H1 (cell line): ENCODE results near the gene IQGAP3. TPM values are rescaled to one million over a fixed set of nuclear protein-coding genes. Genes with fewer than 3 reads are reported as not detected.
A peak's percentile ranks its signal among the peaks of the same experiment; 100 is the strongest.

Experiments used
- CTCF ChIA-PET: fragments of 300-600 bp; sonication (Branson Sonifier 250); formaldehyde crosslinking; loops from one replicate; lab custom pipeline; 2021; ENCODE audit not compliant: partially characterized antibody; lab: Charles Lee
- POLR2A ChIA-PET: fragments of 300-600 bp; sonication (Branson Sonifier 250); formaldehyde crosslinking; loops from one replicate; lab custom pipeline; 2021; ENCODE audit warnings: inconsistent platforms; ENCODE audit not compliant: partially characterized antibody; lab: Charles Lee
- DNase-seq, 2 experiments: peaks; one replicate each; pipeline versions ENCODE4 v3.0.0 to v3.0.0-alpha.2; 2010 to 2022; ENCODE audit warnings: low spot score in 2 of 2, low read depth in 1 of 2, mixed read lengths in 1 of 2
- FAIRE-seq: peaks from 2 replicates; lab custom pipeline; 2011; peaks lifted over from hg19 to GRCh38; lab: Jason Lieb, UNC
- H2AFZ ChIP-seq: 2 replicates; pipeline ENCODE4 v1.8.1; 2012; ENCODE audit warnings: low read length, inconsistent platforms
- H2AK5ac ChIP-seq: 2 replicates; pipeline ENCODE4 v1.6.1; 2013; ENCODE audit warnings: low read depth, low read length
- H2BK120ac ChIP-seq: replicated peaks from 2 replicates; pipeline ENCODE3; 2013; ENCODE audit warnings: low read depth, low read length, inconsistent platforms
- H2BK12ac ChIP-seq: 2 replicates; pipeline ENCODE4 v1.6.1; 2013; ENCODE audit warnings: low read depth, low read length
- H2BK15ac ChIP-seq: 2 replicates; pipeline ENCODE4 v1.6.1; 2013; ENCODE audit warnings: low read length
- H2BK20ac ChIP-seq: 2 replicates; pipeline ENCODE4 v1.6.1; 2013; ENCODE audit warnings: low read length
- H2BK5ac ChIP-seq: 2 replicates; pipeline ENCODE4 v1.6.1; 2013; ENCODE audit warnings: low read depth, low read length
- H3K14ac ChIP-seq: 2 replicates; pipeline ENCODE4 v1.6.1; 2013; ENCODE audit warnings: inconsistent platforms; ENCODE audit not compliant: insufficient read length
- H3K18ac ChIP-seq: 2 replicates; pipeline ENCODE4 v1.6.1; 2013; ENCODE audit warnings: low read length; ENCODE audit errors: extremely low read depth
- H3K23ac ChIP-seq: 2 replicates; pipeline ENCODE4 v1.6.1; 2013; ENCODE audit warnings: inconsistent platforms; ENCODE audit not compliant: insufficient read length
- H3K23me2 ChIP-seq: 2 replicates; pipeline ENCODE4 v1.6.1; 2013; ENCODE audit warnings: low read depth, low read length
- H3K27ac ChIP-seq: 2 replicates; pipeline ENCODE4 v1.6.1; 2011; ENCODE audit warnings: low read depth, low read length, inconsistent platforms
- H3K27me3 ChIP-seq, 4 experiments: replicated peaks in 1 of 4; 1 replicate in 1 of 4; 2 replicates in 3 of 4; pipeline versions ENCODE4 v1.6.1 to v1.8.1; 2011 to 2013; ENCODE audit warnings: low read length in 3 of 4, mild to moderate bottlenecking in 3 of 4, inconsistent platforms in 2 of 4, mixed read lengths in 2 of 4, moderate library complexity in 1 of 4; ENCODE audit not compliant: control insufficient read depth in 3 of 4, insufficient read depth in 3 of 4; ENCODE audit errors: extremely low read depth in 1 of 4
- H3K36me3 ChIP-seq, 4 experiments: 2 replicates each; pipeline versions ENCODE4 v1.6.1 to v1.8.1; 2011 to 2013; ENCODE audit warnings: mild to moderate bottlenecking in 4 of 4, low read length in 3 of 4, moderate library complexity in 2 of 4, control low read depth in 1 of 4, inconsistent platforms in 1 of 4; ENCODE audit not compliant: insufficient read depth in 4 of 4, control insufficient read depth in 2 of 4
- H3K4ac ChIP-seq: replicated peaks from 2 replicates; pipeline ENCODE3; 2013; ENCODE audit warnings: low read length, low read depth, mixed read lengths, inconsistent platforms; ENCODE audit not compliant: insufficient read length
- H3K4me1 ChIP-seq, 4 experiments: replicated peaks in 1 of 4; 1 replicate in 1 of 4; 2 replicates in 3 of 4; pipeline versions ENCODE4 v1.6.1 to v1.8.1; 2011 to 2013; ENCODE audit warnings: low read length in 3 of 4, inconsistent platforms in 2 of 4, mixed read lengths in 1 of 4; ENCODE audit not compliant: insufficient read depth in 4 of 4, control insufficient read depth in 3 of 4
- H3K4me2 ChIP-seq, 2 experiments: 2 replicates each; pipeline versions ENCODE4 v1.6.1 to v1.8.1; 2011 to 2013; ENCODE audit warnings: low read depth in 2 of 2, low read length in 2 of 2, control low read depth in 1 of 2, inconsistent platforms in 1 of 2, mild to moderate bottlenecking in 1 of 2; ENCODE audit not compliant: insufficient read depth in 1 of 2
- H3K4me3 ChIP-seq, 4 experiments: fragments of 200-600, 300-600 bp in 1 of 4; sonication (generic), shearing (Covaris generic), sonication (Bioruptor Twin) in 1 of 4; 2 replicates each; pipeline versions ENCODE4 v1.5.1 to v1.8.1; 2011 to 2016; ENCODE audit warnings: low read length in 4 of 4, low read depth in 3 of 4, control low read depth in 2 of 4, inconsistent platforms in 2 of 4, mild to moderate bottlenecking in 2 of 4, mixed read lengths in 1 of 4, moderate library complexity in 1 of 4; ENCODE audit not compliant: insufficient read depth in 2 of 4; ENCODE audit errors: extremely low read depth in 1 of 4
- H3K56ac ChIP-seq: replicated peaks from 2 replicates; pipeline ENCODE3; 2013; ENCODE audit warnings: low read depth, mild to moderate bottlenecking, mixed read lengths, low read length, inconsistent platforms; ENCODE audit not compliant: insufficient read length
- H3K79me1 ChIP-seq: 2 replicates; pipeline ENCODE4 v1.6.1; 2013; ENCODE audit warnings: low read depth, low read length, control low read depth
- H3K79me2 ChIP-seq, 2 experiments: 2 replicates each; pipeline versions ENCODE4 v1.6.1 to v1.8.1; 2012 to 2013; ENCODE audit warnings: low read length in 2 of 2, mild to moderate bottlenecking in 2 of 2, inconsistent platforms in 1 of 2; ENCODE audit not compliant: insufficient read depth in 2 of 2, control insufficient read depth in 1 of 2
- H3K9ac ChIP-seq, 4 experiments: replicated peaks in 1 of 4; 1 replicate in 1 of 4; 2 replicates in 3 of 4; pipeline versions ENCODE4 v1.6.1 to v1.8.1; 2011 to 2013; ENCODE audit warnings: low read depth in 3 of 4, low read length in 3 of 4, control low read depth in 2 of 4, mild to moderate bottlenecking in 2 of 4, moderate library complexity in 2 of 4, inconsistent platforms in 1 of 4; ENCODE audit errors: extremely low read depth in 1 of 4
- H3K9me3 ChIP-seq, 2 experiments: 2 replicates each; pipeline versions ENCODE4 v1.6.1 to v1.8.1; 2012 to 2013; ENCODE audit warnings: mild to moderate bottlenecking in 2 of 2, moderate library complexity in 2 of 2, control low read depth in 1 of 2, inconsistent platforms in 1 of 2, low read depth in 1 of 2, low read length in 1 of 2, mixed read lengths in 1 of 2; ENCODE audit not compliant: insufficient read depth in 2 of 2
- H4K20me1 ChIP-seq, 2 experiments: replicated peaks in 1 of 2; 2 replicates each; pipeline versions ENCODE3 to v1.8.1; 2011 to 2013; ENCODE audit warnings: inconsistent platforms in 2 of 2, low read length in 2 of 2, mild to moderate bottlenecking in 1 of 2; ENCODE audit not compliant: insufficient read depth in 2 of 2, control insufficient read depth in 1 of 2
- H4K5ac ChIP-seq: 2 replicates; pipeline ENCODE4 v1.6.1; 2013; ENCODE audit warnings: low read length, low read depth, mixed read lengths, inconsistent platforms; ENCODE audit not compliant: insufficient read length
- H4K8ac ChIP-seq: 2 replicates; pipeline ENCODE4 v1.8.0; 2013; ENCODE audit warnings: mild to moderate bottlenecking, moderate library complexity, low read length, inconsistent platforms; ENCODE audit not compliant: insufficient read depth; ENCODE audit errors: extremely low read depth
- H4K91ac ChIP-seq: replicated peaks from 2 replicates; pipeline ENCODE3; 2013; ENCODE audit warnings: low read length, mixed read lengths, inconsistent platforms; ENCODE audit not compliant: insufficient read length
- BRCA1 ChIP-seq: IDR thresholded peaks from 2 replicates; pipeline ENCODE4 v1.6.1; 2012; ENCODE audit warnings: low read depth, low read length, improper control_type of control experiment
- CBX8 ChIP-seq: fragments of 300-800, 300-1000 bp; sonication (generic); IDR thresholded peaks from 2 replicates; pipeline ENCODE4 v1.7.1; 2016; ENCODE audit warnings: low read depth, low read length, borderline replicate concordance
- CHD2 ChIP-seq: IDR thresholded peaks from 2 replicates; pipeline ENCODE4 v1.6.1; 2012; ENCODE audit warnings: low read length, improper control_type of control experiment
- CREB1 ChIP-seq: IDR thresholded peaks from 2 replicates; pipeline ENCODE4 v1.6.1; 2012; ENCODE audit warnings: inconsistent platforms
- CTCF ChIP-seq, 3 experiments: IDR thresholded peaks; 1 replicate in 2 of 3; 2 replicates in 1 of 3; pipeline versions ENCODE4 v1.5.1 to v1.6.1; 2011; ENCODE audit warnings: low read length in 3 of 3, mild to moderate bottlenecking in 3 of 3, inconsistent platforms in 2 of 3, low read depth in 1 of 3, moderate library complexity in 1 of 3; ENCODE audit not compliant: insufficient read depth in 1 of 3; ENCODE audit errors: control extremely low read depth in 1 of 3
- POLR2AphosphoS5 ChIP-seq: IDR thresholded peaks from 2 replicates; pipeline ENCODE4 v1.6.1; 2011; ENCODE audit warnings: low read depth, low read length
- RAD21 ChIP-seq, 2 experiments: IDR thresholded peaks in 1 of 2; conservative IDR thresholded peaks in 1 of 2; 2 replicates each; pipeline ENCODE4 v1.6.1; 2011; ENCODE audit warnings: low read depth in 2 of 2, low read length in 2 of 2, improper control_type of control experiment in 1 of 2, inconsistent platforms in 1 of 2, mild to moderate bottlenecking in 1 of 2, moderate library complexity in 1 of 2
- RBBP5 ChIP-seq: IDR thresholded peaks from 2 replicates; pipeline ENCODE4 v1.7.1; 2012; ENCODE audit warnings: low read depth, mild to moderate bottlenecking, inconsistent platforms, low read length, moderate library complexity, borderline replicate concordance
- SAP30 ChIP-seq: fragments of 300-600 bp; sonication (generic); IDR thresholded peaks from 2 replicates; pipeline ENCODE4 v1.7.1; 2012; ENCODE audit warnings: low read length, moderate library complexity, mild to moderate bottlenecking, inconsistent platforms; ENCODE audit not compliant: insufficient read depth, insufficient replicate concordance
- SRF ChIP-seq: IDR thresholded peaks from 2 replicates; pipeline ENCODE4 v1.6.1; 2011; ENCODE audit warnings: mild to moderate bottlenecking, low read depth, low read length, moderate library complexity
- TBP ChIP-seq: IDR thresholded peaks from 2 replicates; pipeline ENCODE4 v1.6.1; 2011; ENCODE audit warnings: low read depth, low read length, improper control_type of control experiment
- WGBS, 2 experiments: shearing (Covaris generic) in 1 of 2; methylation state at CpG; one replicate each; pipeline versions ENCODE4 v1.1.6 to v1.1.7; 2013 to 2015; ENCODE audit warnings: low lambda C conversion rate in 2 of 2, mixed read lengths in 2 of 2, inconsistent platforms in 1 of 2, low coverage in 1 of 2, missing lambda C conversion rate in 1 of 2; ENCODE audit not compliant: insufficient replicate concordance in 2 of 2, insufficient coverage in 1 of 2, insufficient read length in 1 of 2; ENCODE audit errors: extremely low coverage in 1 of 2, missing lambda C conversion rate in 1 of 2; 5-methylcytosine and 5-hydroxymethylcytosine counted together
- polyA plus RNA-seq, 7 experiments: library from polyadenylated mRNA; depleted of rRNA in 3 of 7; stranded (reverse) in 5 of 7; unstranded in 2 of 7; fragments of >200 nt in 5 of 7; fragments of 200-250 nt in 2 of 7; gene quantifications; 1 replicate in 5 of 7; 2 replicates in 1 of 7; 4 replicates in 1 of 7; pipeline versions ENCODE4 v1.2.1 to v1.2.3, GENCODE V29; 2011 to 2013; ENCODE audit warnings: missing spikeins in 2 of 7, mixed read lengths in 2 of 7
- total RNA-seq: library from RNA; stranded (reverse); fragmentation: NEBNext Ultra II Directional; extraction: Animal tissue kit (Norgen Biotek cat#: 25700); gene quantifications from 2 replicates; pipeline ENCODE4 v1.2.1, GENCODE V29; 2021

The IQGAP3 gene
- total and polyA plus RNA-seq, 2 of the 8 experiments (the other 6 are each of a cell fraction or from before 2014, with no cell fraction given), result 14.6 to 22.3 TPM

GRCh38 chr1:156500543-156500792 lies 71.9 kb downstream of the IQGAP3 start, which contains the start of gene MEF2D:
Gene MEF2D, minus strand, starts transcription at chr1:156500775. Its CDS starts 17,483 bp downstream, at chr1:156483292.
- CTCF ChIA-PET, result interaction anchor here (0.6 to 17.4 kb wide), 16 partner anchors 10 to 147 kb away, joined by 3 to 236 read pairs (median 4); no protein-coding TSS in a partner anchor
- peak within 1 kb of the TSS; percentile 93 for H4K8ac ChIP-seq
- H3K23me2 ChIP-seq, result peaks cover 23% of the 10 kb centered on the region
- DNase-seq (no peak), FAIRE-seq (no peak)
- no peaks in the 10 kb centered on the region; a peak in 1 of 7 replicates for H3K27me3 ChIP-seq
- H2BK120ac ChIP-seq, result no peak within 1 kb of the TSS
- peak within 1 kb of the TSS; percentile 78; the same call in 1 of the 2 replicates for H2BK5ac ChIP-seq
- peak within 1 kb of the TSS; percentile 98 for H2BK12ac ChIP-seq
- peak within 1 kb of the TSS; percentile 94; the same call in 1 of the 2 replicates for H2AK5ac ChIP-seq
- peak within 1 kb of the TSS; percentile 76 for H4K91ac ChIP-seq
- peak within 1 kb of the TSS; percentile 74 to 96 (median 83) for H3K4me3 ChIP-seq
- H4K5ac ChIP-seq, result peak within 1 kb of the TSS; percentile 8
- H3K14ac ChIP-seq, result no peak within 1 kb of the TSS
- H2BK15ac ChIP-seq, result peak within 1 kb of the TSS; percentile 98; the same call in 1 of the 2 replicates
- peak within 1 kb of the TSS; percentile 42 to 67 (median 60) for H3K9ac ChIP-seq
- H4K20me1 ChIP-seq, result peaks cover 0 to 4% of the 10 kb centered on the region in 2 experiments
- H2BK20ac ChIP-seq, result 0 out of 2 replicates have a peak within 1 kb of the TSS, but pooled peaks have one; percentile 80
- H3K4ac ChIP-seq, result no peak within 1 kb of the TSS
- H3K56ac ChIP-seq, result no peak within 1 kb of the TSS
- POLR2A ChIA-PET, result interaction anchor here (0.8 to 9.6 kb wide), 9 partner anchors 9 to 93 kb away, joined by 3 to 166 read pairs (median 7); partner anchors contain the start of gene NAXE
- H2AFZ ChIP-seq, result no peak within 1 kb of the TSS
- peak within 1 kb of the TSS; percentile 88 for H3K27ac ChIP-seq
- peaks cover 30% of the 10 kb centered on the region for H3K79me1 ChIP-seq
- H3K36me3 ChIP-seq, result no peaks in the 10 kb centered on the region
- 6% methylated on average over 17 of the region's 27 CpGs; no CpG with 5 or more reads in 1 of the 2 experiments for WGBS, 2 experiments
- H3K18ac ChIP-seq, result peak within 1 kb of the TSS; percentile 84
- H3K23ac ChIP-seq, result no peak within 1 kb of the TSS
- H3K79me2 ChIP-seq, result peaks cover 12 to 42% of the 10 kb centered on the region in 2 experiments
- no peaks in the 10 kb centered on the region for H3K9me3 ChIP-seq
- peaks cover 39 to 54% (median 43%) of the 10 kb centered on the region in 4 experiments for H3K4me1 ChIP-seq
- peak within 1 kb of the TSS; percentile 90 to 98 for H3K4me2 ChIP-seq
- no peak for TF ChIP-seq CTCF (IDR thresholded peaks at IDR 0.05; ENCODE audit: control extremely low read depth in 1 of 3, insufficient read depth in 1 of 3, low read depth in 1 of 3, low read length in 3 of 3)
- peak; percentile 21; the same call in 1 of the 2 replicates for TF ChIP-seq POLR2AphosphoS5
- TF ChIP-seq SAP30, result no peak
- TF ChIP-seq RAD21 (IDR thresholded peaks at IDR 0.05 in 1 of 2, conservative IDR thresholded peaks at IDR 0.05 in 1 of 2; ENCODE audit: low read depth in 2 of 2, low read length in 2 of 2), result no peak
- TF ChIP-seq CBX8, result no peak
- no peak for TF ChIP-seq CHD2
- no peak for TF ChIP-seq SRF
- TF ChIP-seq TBP, result no peak
- no peak for TF ChIP-seq RBBP5
- no peak for TF ChIP-seq BRCA1
- TF ChIP-seq CREB1, result no peak
